Bronchial epithelial cell (primary cell): Measurements from ENCODE around the gene CAMTA2. TPM values are rescaled to one million over a fixed set of nuclear protein-coding genes. Genes with fewer than 3 reads are reported as not detected.

Experiments
- DNase-seq: peaks from one replicate; pipeline ENCODE4 v3.0.0-alpha.2; 2010; ENCODE audit warnings: low read depth
- FAIRE-seq: peaks from 2 replicates; lab custom pipeline; 2011; peaks lifted over from hg19 to GRCh38; lab: Jason Lieb, UNC
- H3K27me3 ChIP-seq: 2 replicates; pipeline ENCODE4 v1.5.1; 2011; ENCODE audit warnings: low read length; ENCODE audit not compliant: control insufficient read depth, insufficient read depth
- H3K36me3 ChIP-seq: 2 replicates; pipeline ENCODE4 v1.5.1; 2011; ENCODE audit warnings: low read length; ENCODE audit not compliant: control insufficient read depth, insufficient read depth
- H3K4me3 ChIP-seq: 2 replicates; pipeline ENCODE4 v1.5.1; 2011; ENCODE audit warnings: mild to moderate bottlenecking, low read depth, low read length, control low read depth
- CTCF ChIP-seq: IDR thresholded peaks from 2 replicates; pipeline ENCODE4 v1.5.1; 2011; ENCODE audit warnings: mild to moderate bottlenecking, moderate library complexity, low read length, control low read depth, inconsistent platforms; ENCODE audit not compliant: insufficient read depth, severe bottlenecking
- total RNA-seq: library from RNA; depleted of rRNA; stranded (reverse); fragments of >200 nt; gene quantifications from 2 replicates; pipeline ENCODE4 v1.2.1, GENCODE V29; 2014

Gene CAMTA2
- total RNA-seq, 1 donor from 2014 or later, result 4.7 TPM

- H3K4me3 ChIP-seq, result no peak overlapping the region
- no peak for TF ChIP-seq CTCF
- H3K27me3 ChIP-seq, result no peaks in the 10 kb centered on the region
- DNase-seq (no peak), FAIRE-seq (no peak)
- peaks cover 21% of the 10 kb centered on the region for H3K36me3 ChIP-seq
Observed at GRCh38 chr17:4937553-4937952, 49.9 kb downstream of the CAMTA2 start.

DNA sequence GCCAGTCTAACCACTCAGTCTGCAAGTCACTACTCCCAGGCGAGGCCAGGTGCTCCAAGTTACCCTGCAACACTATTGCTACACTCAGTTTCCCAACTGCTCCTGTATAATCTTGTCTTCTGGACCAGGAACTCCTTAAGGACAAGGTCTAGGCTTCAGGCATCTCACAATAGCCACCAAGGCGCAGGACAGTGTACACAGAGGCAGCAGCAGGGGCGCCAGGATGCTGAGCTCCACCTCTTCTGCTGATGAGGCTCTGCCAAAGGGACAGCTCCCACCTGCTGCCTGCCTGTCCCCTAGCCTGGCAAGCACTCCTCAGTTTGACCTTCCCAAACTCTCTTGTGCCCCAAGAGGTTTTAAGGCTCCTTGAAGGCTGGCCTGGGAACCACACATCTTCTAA lies 51.0 kb downstream of the CAMTA2 start:
- no peak for TF ChIP-seq CTCF
- Histone ChIP-seq H3K36me3 (peaks cover 18% of the 10 kb centered on the region), H3K4me3 (no peak overlapping the region), H3K27me3 (no peaks in the 10 kb centered on the region)
- no peak for DNase-seq
- no peak for FAIRE-seq

- TF ChIP-seq CTCF, result no peak
Observed at GRCh38 chr17:4935650-4936049, 51.8 kb downstream of the CAMTA2 start.

GRCh38 chr17:4934173-4934979 lies 53.1 kb downstream of the CAMTA2 start:
- TF ChIP-seq CTCF, result peak; percentile 43
- FAIRE-seq, result no peak

More at GRCh38 chr17:4935650-4936049, 51.8 kb downstream of the CAMTA2 start:
- FAIRE-seq, result no peak
- DNase-seq, result no peak
- no peak overlapping the region for H3K4me3 ChIP-seq
- H3K36me3 ChIP-seq, result peaks cover 18% of the 10 kb centered on the region
- no peaks in the 10 kb centered on the region for H3K27me3 ChIP-seq

GRCh38 chr17:4933646-4934045 lies 53.8 kb downstream of the CAMTA2 start:
- Histone ChIP-seq H3K27me3 (no peaks in the 10 kb centered on the region), H3K4me3 (no peak overlapping the region), H3K36me3 (peaks cover 16% of the 10 kb centered on the region)
- no peak for TF ChIP-seq CTCF
- FAIRE-seq, result no peak
- no peak for DNase-seq

More at GRCh38 chr17:4934173-4934979, 53.1 kb downstream of the CAMTA2 start:
- no peaks in the 10 kb centered on the region for H3K27me3 ChIP-seq
- H3K4me3 ChIP-seq, result no peak overlapping the region
- peaks cover 18% of the 10 kb centered on the region for H3K36me3 ChIP-seq
- DNase-seq, result peak; percentile 41
